ENCODE measurements around the gene NTSR1. TPM values are rescaled to one million over a fixed set of nuclear protein-coding genes. Genes with fewer than 3 reads are reported as not detected.

Gene NTSR1
- total and polyA plus RNA-seq, 2 donors (not counting 1 experiment from before 2014, with no cell fraction given): not detected

GRCh38 chr20:62718546-62718945, 9.9 kb downstream of the NTSR1 start:
- ATAC-seq (ENCODE audit: low read depth) (no peak), DNase-seq (no peak)
- peaks cover 0 to 20% (median 20%) of the 10 kb centered on the region in 3 donors for H3K9me3 ChIP-seq (ENCODE audit: control extremely low read depth in 1 of 3, control insufficient read depth in 2 of 3, insufficient read depth in 1 of 3, low read length in 2 of 3)
- H3K36me3 ChIP-seq (replicated peaks in 1 of 2; ENCODE audit: control extremely low read depth in 1 of 2, control insufficient read depth in 1 of 2, extremely low read depth in 1 of 2, insufficient read depth in 2 of 2, low read length in 1 of 2): no peaks in the 10 kb centered on the region
- H3K4me3 ChIP-seq (ENCODE audit: control extremely low read depth in 1 of 5, extremely low read depth in 1 of 5, insufficient read depth in 1 of 5, low read depth in 2 of 5, low read length in 4 of 5): no peak overlapping the region
- no peak overlapping the region for H3K27ac ChIP-seq (ENCODE audit: low read length in 2 of 2)
- POLR2A ChIA-PET: no interaction called here
- CTCF ChIA-PET: interaction anchor here (0.7 kb wide), 1 partner anchor 14 kb away, joined by 3 read pairs; no protein-coding TSS in a partner anchor
- 75% methylated on average over 6 of the region's 12 CpGs for WGBS (ENCODE audit: insufficient coverage)
- H3K27me3 ChIP-seq (replicated peaks in 1 of 4; ENCODE audit: control extremely low read depth in 1 of 4, control insufficient read depth in 3 of 4, insufficient read depth in 4 of 4, low read length in 3 of 4): peaks cover 0 to 16% (median under 1%) of the 10 kb centered on the region in 4 experiments
- H3K9ac ChIP-seq (ENCODE audit: low read length): no peak overlapping the region
- TF ChIP-seq EZH2 (IDR thresholded peaks at IDR 0.05; ENCODE audit: borderline replicate concordance, insufficient read depth, low read depth, low read length, poor library complexity, severe bottlenecking) (no peak), CTCF (IDR thresholded peaks at IDR 0.05) (no peak)
- H3K9me3 Mint-ChIP-seq (ENCODE audit: insufficient read depth): peaks cover 21% of the 10 kb centered on the region
- no peak overlapping the region for H3K27ac Mint-ChIP-seq
- H2AFZ ChIP-seq (ENCODE audit: insufficient read depth, low read depth, low read length, poor library complexity, severe bottlenecking): no peak overlapping the region
- H3K79me2 ChIP-seq (ENCODE audit: control insufficient read depth, insufficient read depth, low read length): no peaks in the 10 kb centered on the region
- H3K4me1 Mint-ChIP-seq: no peaks in the 10 kb centered on the region
- no peak overlapping the region for H3K4me3 Mint-ChIP-seq
- no peak overlapping the region for H3K4me2 ChIP-seq (replicated peaks; ENCODE audit: low read depth, low read length, poor library complexity, severe bottlenecking)
- intact Hi-C loops (cut with micrococcal nuclease): no loop called here
- H4K20me1 ChIP-seq (ENCODE audit: control insufficient read depth, insufficient read depth, low read length, poor library complexity, severe bottlenecking): no peaks in the 10 kb centered on the region
- H3K4me1 ChIP-seq (ENCODE audit: control insufficient read depth in 2 of 2, insufficient read depth in 2 of 2, low read length in 2 of 2): no peaks in the 10 kb centered on the region
- H3K27me3 Mint-ChIP-seq: peaks cover 30% of the 10 kb centered on the region

- no peak overlapping the region for H3K9ac ChIP-seq (ENCODE audit: low read length)
- H4K20me1 ChIP-seq (ENCODE audit: control insufficient read depth, insufficient read depth, low read length, poor library complexity, severe bottlenecking): no peaks in the 10 kb centered on the region
- no peak overlapping the region for H3K27ac Mint-ChIP-seq
- TF ChIP-seq CTCF (IDR thresholded peaks at IDR 0.05) (no peak), EZH2 (IDR thresholded peaks at IDR 0.05; ENCODE audit: borderline replicate concordance, insufficient read depth, low read depth, low read length, poor library complexity, severe bottlenecking) (no peak)
- 93% methylated on average over 8 of the region's 12 CpGs for WGBS (ENCODE audit: insufficient coverage)
- H3K4me3 ChIP-seq (ENCODE audit: control extremely low read depth in 1 of 5, extremely low read depth in 1 of 5, insufficient read depth in 1 of 5, low read depth in 2 of 5, low read length in 4 of 5): no peak overlapping the region
- H3K4me1 Mint-ChIP-seq: no peaks in the 10 kb centered on the region
- H3K27me3 Mint-ChIP-seq: peaks cover 29% of the 10 kb centered on the region
- peaks cover 21% of the 10 kb centered on the region for H3K9me3 Mint-ChIP-seq (ENCODE audit: insufficient read depth)
- no peaks in the 10 kb centered on the region for H3K36me3 ChIP-seq (replicated peaks in 1 of 2; ENCODE audit: control extremely low read depth in 1 of 2, control insufficient read depth in 1 of 2, extremely low read depth in 1 of 2, insufficient read depth in 2 of 2, low read length in 1 of 2)
- ChIA-PET POLR2A (interaction anchor here (0.6 kb wide), 2 partner anchors 47 to 392 kb away, joined by 3 read pairs; no protein-coding TSS in a partner anchor), CTCF (interaction anchor here (0.7 kb wide), 1 partner anchor 13 kb away, joined by 3 read pairs; no protein-coding TSS in a partner anchor)
- peaks cover 0 to 20% (median 20%) of the 10 kb centered on the region in 3 donors for H3K9me3 ChIP-seq (ENCODE audit: control extremely low read depth in 1 of 3, control insufficient read depth in 2 of 3, insufficient read depth in 1 of 3, low read length in 2 of 3)
- no peaks in the 10 kb centered on the region for H3K4me1 ChIP-seq (ENCODE audit: control insufficient read depth in 2 of 2, insufficient read depth in 2 of 2, low read length in 2 of 2)
- no peaks in the 10 kb centered on the region for H3K79me2 ChIP-seq (ENCODE audit: control insufficient read depth, insufficient read depth, low read length)
- H3K4me2 ChIP-seq (replicated peaks; ENCODE audit: low read depth, low read length, poor library complexity, severe bottlenecking): no peak overlapping the region
- intact Hi-C loops (cut with micrococcal nuclease): no loop called here
- no peak for DNase-seq
- H2AFZ ChIP-seq (ENCODE audit: insufficient read depth, low read depth, low read length, poor library complexity, severe bottlenecking): no peak overlapping the region
- no peak overlapping the region for H3K27ac ChIP-seq (ENCODE audit: low read length in 2 of 2)
- H3K27me3 ChIP-seq (replicated peaks in 1 of 4; ENCODE audit: control extremely low read depth in 1 of 4, control insufficient read depth in 3 of 4, insufficient read depth in 4 of 4, low read length in 3 of 4): peaks cover 0 to 25% (median 2%) of the 10 kb centered on the region in 4 experiments
- no peak for ATAC-seq (ENCODE audit: low read depth)
- no peak overlapping the region for H3K4me3 Mint-ChIP-seq
These were observed 10.8 kb downstream of the NTSR1 start for GRCh38 chr20:62719250-62719935.

Measured in B cell (primary cell).